Gastroesophageal sphincter (tissue), 3 donors: ENCODE data around the gene KLHL30.

Source experiments
- EP300 ChIP-seq: sonication (generic); formaldehyde crosslinking; IDR thresholded peaks from one replicate; pipeline ENCODE4 v1.6.1; 2017; ENCODE audit warnings: antibody characterized with exemption, mild to moderate bottlenecking
- POLR2A ChIP-seq, 2 donors: fragments of 450-650 bp; IDR thresholded peaks; one replicate each; pipeline ENCODE4 v1.6.1; 2017; ENCODE audit warnings: antibody characterized with exemption in 2 of 2, mild to moderate bottlenecking in 2 of 2, moderate library complexity in 1 of 2
- POLR2AphosphoS5 ChIP-seq: sonication (generic); formaldehyde crosslinking; IDR thresholded peaks from one replicate; pipeline ENCODE4 v1.6.1; 2017; ENCODE audit warnings: antibody characterized with exemption
- TF ChIP-seq, protein P1 (sequence below), 4 experiments: fragments of 200-600 bp in 2 of 4; fragments of 450-650 bp in 2 of 4; sonication (generic) in 1 of 4; IDR thresholded peaks; one replicate each; pipeline ENCODE4 v1.5.1; 2017 to 2019; ENCODE audit warnings: antibody characterized with exemption in 4 of 4, mild to moderate bottlenecking in 2 of 4, moderate library complexity in 2 of 4

DNA sequence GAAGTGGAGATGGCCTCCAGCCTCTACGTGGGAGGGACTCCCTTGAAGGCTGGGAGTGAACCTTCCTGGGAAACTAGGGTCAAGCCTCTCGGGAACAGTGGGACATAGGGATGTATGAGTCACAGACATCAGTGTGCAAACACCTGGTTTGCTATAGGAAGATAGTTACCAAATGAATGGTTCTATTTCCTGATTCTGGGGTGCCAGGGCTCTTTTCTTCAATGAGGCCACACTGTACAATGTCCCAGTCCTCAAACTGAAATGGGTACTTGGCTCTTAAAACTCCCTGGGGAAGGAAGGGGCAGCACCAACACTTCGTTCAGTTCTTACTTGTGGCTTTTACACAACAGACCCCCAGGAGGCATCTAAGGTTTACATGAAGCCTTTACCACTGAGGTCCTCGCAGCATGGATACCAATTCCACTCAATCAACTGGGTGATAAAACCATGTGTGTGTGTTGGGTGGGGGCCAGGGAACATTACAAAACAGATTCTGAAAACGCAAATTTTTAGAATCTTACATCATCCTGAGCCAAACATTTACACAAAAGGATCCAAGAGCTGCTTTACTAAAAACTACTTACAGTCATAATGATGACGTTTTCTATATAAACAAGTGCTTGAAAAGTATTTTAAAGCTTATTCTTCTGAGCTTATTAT, 30.7 kb downstream of the KLHL30 start:
- TF ChIP-seq POLR2A (IDR thresholded peaks at IDR 0.05) (no peak), POLR2AphosphoS5 (peak; percentile 77), EP300 (no peak)
- TF ChIP-seq, protein P1, sequence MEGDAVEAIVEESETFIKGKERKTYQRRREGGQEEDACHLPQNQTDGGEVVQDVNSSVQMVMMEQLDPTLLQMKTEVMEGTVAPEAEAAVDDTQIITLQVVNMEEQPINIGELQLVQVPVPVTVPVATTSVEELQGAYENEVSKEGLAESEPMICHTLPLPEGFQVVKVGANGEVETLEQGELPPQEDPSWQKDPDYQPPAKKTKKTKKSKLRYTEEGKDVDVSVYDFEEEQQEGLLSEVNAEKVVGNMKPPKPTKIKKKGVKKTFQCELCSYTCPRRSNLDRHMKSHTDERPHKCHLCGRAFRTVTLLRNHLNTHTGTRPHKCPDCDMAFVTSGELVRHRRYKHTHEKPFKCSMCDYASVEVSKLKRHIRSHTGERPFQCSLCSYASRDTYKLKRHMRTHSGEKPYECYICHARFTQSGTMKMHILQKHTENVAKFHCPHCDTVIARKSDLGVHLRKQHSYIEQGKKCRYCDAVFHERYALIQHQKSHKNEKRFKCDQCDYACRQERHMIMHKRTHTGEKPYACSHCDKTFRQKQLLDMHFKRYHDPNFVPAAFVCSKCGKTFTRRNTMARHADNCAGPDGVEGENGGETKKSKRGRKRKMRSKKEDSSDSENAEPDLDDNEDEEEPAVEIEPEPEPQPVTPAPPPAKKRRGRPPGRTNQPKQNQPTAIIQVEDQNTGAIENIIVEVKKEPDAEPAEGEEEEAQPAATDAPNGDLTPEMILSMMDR (IDR thresholded peaks at IDR 0.05): no peak
